GM19099 (cell line): ENCODE data around the gene PRAMEF20.
"Not testable (repeated sequence)": the region's sequence is repeated elsewhere in the genome, so short reads cannot be mapped to it uniquely, and the experiment has no call there.

Source experiments
- POLR2A ChIP-seq: IDR thresholded peaks from 3 replicates; pipeline ENCODE4 v1.6.1; 2011; ENCODE audit warnings: low read depth; ENCODE audit not compliant: insufficient read length; ENCODE audit errors: extremely low read depth

PRAMEF20 gene

DNA sequence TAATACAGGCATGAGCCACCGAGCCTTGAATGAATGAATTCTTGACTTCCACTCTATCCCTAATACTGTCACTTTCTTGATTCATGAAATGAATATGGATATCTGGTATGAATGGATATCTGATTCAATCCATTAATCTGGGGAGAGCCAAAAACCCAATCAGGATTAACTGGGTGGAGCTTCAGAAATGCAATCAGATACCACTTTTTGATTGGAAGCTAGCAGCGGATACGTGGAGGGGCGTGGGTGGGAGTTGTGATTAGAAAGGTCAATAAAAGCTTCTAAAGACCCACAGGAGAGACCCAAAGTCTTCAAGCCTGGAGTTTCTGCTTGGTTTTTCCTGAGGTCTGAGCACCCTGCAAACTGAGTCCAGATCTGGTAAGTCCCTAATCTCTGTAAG lies at the start of gene PRAMEF20:
PRAMEF20 (plus strand) TSS at position 301 of the 400 bp plus-strand sequence. CDS start 5,905 bp downstream, outside the sequence.
- not testable (repeated sequence) for TF ChIP-seq POLR2A

DNA sequence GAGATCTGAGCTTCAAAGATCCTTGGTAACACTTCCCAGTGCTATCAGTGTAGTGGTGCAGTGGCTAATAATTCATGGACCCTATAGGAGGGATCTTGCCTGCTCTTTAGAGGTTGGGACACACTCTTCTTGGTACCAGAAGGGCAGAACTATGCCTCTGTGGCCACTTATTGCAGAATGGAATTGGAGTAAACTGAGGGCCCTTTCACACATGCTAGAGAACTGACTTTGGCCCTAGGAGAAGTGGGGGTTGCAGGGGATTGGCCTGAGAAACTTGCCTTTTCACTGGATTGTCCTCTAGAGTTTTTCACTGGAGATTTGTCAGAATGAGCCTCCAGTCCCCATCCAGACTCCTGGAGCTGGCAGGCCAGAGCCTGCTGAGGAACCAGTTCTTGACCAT lies 20.9 kb upstream of the PRAMEF20 start, which contains the start of gene PRAMEF17:
PRAMEF17 (plus strand) TSS at position 301 of the 400 bp plus-strand sequence; CDS start at position 327, 26 bp downstream.
- TF ChIP-seq POLR2A = not testable (repeated sequence)

- no peak for TF ChIP-seq POLR2A
Measured at GRCh38 chr1:13407811-13408210, 2.4 kb upstream of the PRAMEF20 start.

DNA sequence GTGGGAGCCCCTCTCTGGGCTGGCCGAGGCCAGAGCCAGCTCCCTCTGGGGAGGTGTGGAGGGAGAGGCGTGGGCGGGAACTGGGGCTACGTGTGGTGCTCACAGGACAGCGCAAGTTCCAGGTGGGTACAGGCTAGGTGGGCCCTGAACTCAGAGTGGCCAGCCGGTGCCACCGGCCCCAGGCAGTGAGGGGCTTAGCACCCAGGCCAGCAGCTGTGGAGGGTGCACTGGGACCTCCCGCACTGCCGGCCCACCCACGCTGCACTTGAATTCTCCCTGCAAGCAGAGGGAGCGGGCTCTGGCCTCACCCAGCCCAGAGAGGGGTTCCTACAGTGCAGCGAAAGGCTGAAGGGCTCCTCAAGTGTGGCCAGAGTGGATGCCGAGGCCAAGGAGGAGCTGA lies 20.2 kb downstream of the PRAMEF20 start:
- TF ChIP-seq POLR2A = no peak

DNA sequence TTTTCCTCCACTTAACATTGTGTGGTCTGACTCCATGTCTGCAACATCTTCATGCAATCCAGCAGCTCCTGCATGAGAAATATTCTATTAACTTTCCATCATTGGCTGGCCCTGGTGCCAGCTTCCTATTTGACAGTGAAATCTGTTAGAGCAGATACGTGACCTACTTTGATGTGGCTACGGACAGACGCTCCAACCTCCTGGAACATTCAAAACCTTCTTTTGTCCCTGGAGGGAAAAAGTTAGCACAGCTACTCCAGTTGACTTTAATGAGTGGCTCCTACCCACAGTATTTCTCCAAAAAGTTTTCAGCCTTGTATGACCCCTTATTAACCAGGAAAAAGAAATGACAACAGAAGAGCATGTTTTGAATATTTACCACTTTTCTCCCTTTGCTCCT lies 22.0 kb downstream of the PRAMEF20 start:
- no peak for TF ChIP-seq POLR2A

DNA sequence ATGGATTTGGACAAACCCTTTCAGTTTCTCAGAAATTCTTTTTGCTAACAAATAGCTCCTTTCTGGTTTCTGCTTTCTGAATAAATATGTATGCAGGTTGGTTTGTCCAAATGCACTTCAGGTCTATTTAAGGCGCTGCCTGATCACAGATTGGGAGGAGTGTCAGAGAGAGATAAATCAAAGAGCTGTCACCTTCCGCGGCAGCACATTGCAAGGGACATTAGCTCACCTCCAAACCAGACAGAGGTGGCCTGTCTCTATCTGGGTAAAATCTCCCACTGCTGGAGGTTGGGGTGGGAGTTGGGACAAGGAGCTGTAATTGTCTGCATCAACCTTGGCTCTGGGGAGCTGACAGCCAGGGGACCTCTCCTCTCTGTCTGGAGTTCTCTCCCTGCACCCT lies 25.2 kb downstream of the PRAMEF20 start:
- no peak for TF ChIP-seq POLR2A

GRCh38 chr1:13443335-13443979 lies 33.2 kb downstream of the PRAMEF20 start:
- TF ChIP-seq POLR2A = no peak

GRCh38 chr1:13450204-13450603 lies 40.0 kb downstream of the PRAMEF20 start:
- no peak for TF ChIP-seq POLR2A

DNA sequence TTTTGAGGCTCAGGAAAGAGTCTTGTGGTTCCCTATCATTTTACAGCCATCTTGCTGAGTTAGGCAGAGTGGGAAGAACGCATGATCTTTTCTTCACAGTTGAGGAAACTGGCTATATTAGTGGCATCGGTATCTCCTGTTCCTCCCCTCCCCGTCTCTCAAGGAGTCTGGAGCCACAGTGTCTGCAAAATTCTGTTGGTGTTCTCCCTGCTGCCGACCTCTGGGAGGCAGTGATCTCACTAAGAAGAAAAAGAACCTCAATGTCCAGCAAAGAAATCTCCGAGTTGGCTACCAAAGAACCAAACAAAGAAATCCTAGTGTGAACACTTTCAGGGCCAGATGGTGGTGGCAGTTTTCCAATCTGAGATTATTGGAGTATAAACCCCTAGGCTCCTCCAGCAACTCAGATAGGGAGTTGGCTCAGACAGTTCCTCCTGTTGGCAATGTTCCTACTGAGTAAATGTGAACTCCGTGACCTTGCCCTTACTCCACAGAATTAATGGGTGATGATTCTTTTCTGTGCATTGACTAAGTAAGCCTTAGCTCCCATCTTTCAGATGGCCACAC lies 41.2 kb downstream of the PRAMEF20 start:
- no peak for TF ChIP-seq POLR2A

GRCh38 chr1:13456904-13457532 lies 46.8 kb downstream of the PRAMEF20 start:
- no peak for TF ChIP-seq POLR2A

DNA sequence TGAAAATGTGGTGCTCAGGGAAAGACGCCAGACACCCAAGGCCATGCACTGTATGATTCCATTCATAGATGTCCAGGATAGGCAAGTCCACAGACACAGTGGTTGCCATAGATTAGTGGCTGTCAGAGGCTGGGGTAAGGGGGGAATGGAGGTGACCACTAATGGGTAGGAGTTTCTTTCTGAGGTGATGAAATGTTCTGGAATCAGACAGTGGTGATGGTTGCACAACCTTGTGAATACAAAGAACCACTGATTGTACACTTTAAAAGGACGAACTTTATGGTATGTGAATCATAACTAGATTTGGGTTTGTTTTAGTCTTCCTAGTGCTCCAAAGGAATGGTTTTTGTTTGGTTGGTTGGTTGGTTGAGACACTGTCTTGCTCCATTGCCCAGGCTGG lies 51.7 kb downstream of the PRAMEF20 start:
- TF ChIP-seq POLR2A = no peak

DNA sequence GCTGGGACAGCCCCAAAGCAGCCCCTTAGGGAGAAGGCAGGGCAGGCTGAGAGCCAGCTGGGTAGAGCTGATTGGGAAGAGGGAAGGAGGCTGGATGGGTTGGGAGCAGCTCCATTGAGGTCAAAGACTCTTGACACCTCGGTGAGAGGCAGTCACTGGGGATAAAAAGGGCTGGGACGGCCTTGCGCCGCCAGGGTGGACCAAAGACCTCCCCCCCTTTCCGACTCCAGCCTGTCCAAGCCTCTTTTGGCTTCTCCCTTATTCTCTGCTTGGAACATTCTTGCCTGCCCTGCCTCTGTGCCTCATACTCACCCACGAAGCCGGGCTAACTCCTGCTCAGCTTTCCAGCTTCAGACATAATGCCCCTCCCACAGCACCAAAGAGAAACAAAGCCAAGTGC lies 52.4 kb downstream of the PRAMEF20 start:
- TF ChIP-seq POLR2A = no peak

DNA sequence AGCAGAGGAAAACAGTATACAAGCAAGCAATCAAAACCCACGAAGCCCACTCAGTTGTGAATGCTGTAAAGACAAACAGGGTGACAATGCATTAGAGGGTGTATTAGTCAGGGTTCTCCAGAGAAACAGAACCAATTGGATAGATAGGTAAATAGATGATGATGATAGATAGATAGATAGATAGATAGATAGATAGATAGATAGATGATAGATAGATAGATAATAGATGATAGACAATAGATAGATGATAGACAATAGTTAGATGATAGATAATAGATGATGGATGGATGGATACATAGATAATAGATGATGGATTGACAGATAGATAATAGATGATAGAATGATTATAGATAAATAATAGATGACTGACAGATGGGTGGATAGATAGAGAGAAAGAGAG lies 55.3 kb downstream of the PRAMEF20 start:
- TF ChIP-seq POLR2A = no peak

- no peak for TF ChIP-seq POLR2A
Measured at GRCh38 chr1:13469343-13469742, 59.1 kb downstream of the PRAMEF20 start.
